Fibroblast of peridontal ligament (primary cell): ENCODE results near the gene TBC1D14.
"Not testable (repeated sequence)": the region's sequence is repeated elsewhere in the genome, so short reads cannot be mapped to it uniquely, and the experiment has no call there.

ENCODE experiments used
- DNase-seq: peaks from one replicate; pipeline ENCODE4 v3.0.0-alpha.2; 2010; ENCODE audit errors: extremely low read depth

TBC1D14 gene

GRCh38 chr4:6972911-6973310 lies 63.3 kb downstream of the TBC1D14 start:
- DNase-seq: no peak

- DNase-seq: peak; percentile 94
Measured at GRCh38 chr4:6974138-6974848, 64.7 kb downstream of the TBC1D14 start.

- DNase-seq: not testable (repeated sequence)
Measured at GRCh38 chr4:6977846-6978245, 68.2 kb downstream of the TBC1D14 start.

- DNase-seq: no peak
Measured at GRCh38 chr4:6983544-6984142, 74.0 kb downstream of the TBC1D14 start.

- no peak for DNase-seq
Measured at GRCh38 chr4:6984612-6985425, 75.2 kb downstream of the TBC1D14 start.

GRCh38 chr4:6986072-6986780 lies 76.6 kb downstream of the TBC1D14 start:
- DNase-seq: peak; percentile 82

- peak; percentile 86 for DNase-seq
Measured at GRCh38 chr4:6986781-6987587, 77.4 kb downstream of the TBC1D14 start.

- DNase-seq: peak; percentile 25
Measured at GRCh38 chr4:6987588-6987961, 77.9 kb downstream of the TBC1D14 start.

- peak; percentile 16 for DNase-seq
Measured at GRCh38 chr4:6988016-6988715, 78.5 kb downstream of the TBC1D14 start.

GRCh38 chr4:6989331-6989923 lies 79.8 kb downstream of the TBC1D14 start:
- no peak for DNase-seq

- DNase-seq: no peak
Measured at GRCh38 chr4:6990661-6991060, 81.0 kb downstream of the TBC1D14 start.

- DNase-seq: no peak
Measured at GRCh38 chr4:6991249-6991648, 81.6 kb downstream of the TBC1D14 start.

- DNase-seq: peak; percentile 93
Measured at GRCh38 chr4:6991771-6992557, 82.3 kb downstream of the TBC1D14 start.

- DNase-seq: no peak
Measured at GRCh38 chr4:6992728-6993677, 83.4 kb downstream of the TBC1D14 start.

- no peak for DNase-seq
Measured at GRCh38 chr4:6996481-6996880, 86.9 kb downstream of the TBC1D14 start.

- DNase-seq: no peak
Measured at GRCh38 chr4:6999172-7000086, 89.8 kb downstream of the TBC1D14 start.
